GM21526 (cell line): ENCODE measurements around the gene PABPC1L.
"Not testable (repeated sequence)": the region's sequence is repeated elsewhere in the genome, so short reads cannot be mapped to it uniquely, and the experiment has no call there.

Source experiments
- ATAC-seq: cut with Tn5 transposase; IDR thresholded peaks from one replicate; pipeline ENCODE4 v1.9.1; 2021; ENCODE audit warnings: moderate library complexity; ENCODE audit not compliant: unreplicated experiment, low FRiP score

Gene PABPC1L

GRCh38 chr20:44909872-44910689 is at the start of gene PABPC1L:
TSS of gene PABPC1L (plus strand) at chr20:44910060. CDS start at chr20:44910144, 84 bp downstream.
- peak; percentile 53 for ATAC-seq

GRCh38 chr20:44861531-44862006 is 48.3 kb upstream of the PABPC1L start:
- no peak for ATAC-seq

GRCh38 chr20:44862286-44862685 is 47.6 kb upstream of the PABPC1L start:
- ATAC-seq: no peak

GRCh38 chr20:44863365-44864084 is 46.3 kb upstream of the PABPC1L start:
- not testable (repeated sequence) for ATAC-seq

DNA sequence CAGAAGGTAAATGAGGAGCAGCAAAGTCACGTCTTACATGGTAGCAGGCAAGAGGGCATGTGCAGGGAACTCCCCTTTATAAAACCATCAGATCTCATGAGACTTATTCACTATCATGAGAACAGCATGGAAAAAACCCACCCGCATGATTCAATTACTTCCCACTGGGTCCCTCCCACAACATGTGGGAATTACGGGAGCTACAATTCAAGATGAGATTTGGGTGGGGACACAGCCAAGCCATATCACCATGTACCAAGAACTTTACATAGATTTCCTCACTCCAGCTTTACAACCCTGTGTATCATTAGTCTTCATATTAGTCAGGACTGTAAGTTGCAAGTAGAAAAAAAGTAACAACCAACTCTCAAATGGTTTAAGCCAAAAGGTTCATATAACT is 45.4 kb upstream of the PABPC1L start:
- ATAC-seq: not testable (repeated sequence)

DNA sequence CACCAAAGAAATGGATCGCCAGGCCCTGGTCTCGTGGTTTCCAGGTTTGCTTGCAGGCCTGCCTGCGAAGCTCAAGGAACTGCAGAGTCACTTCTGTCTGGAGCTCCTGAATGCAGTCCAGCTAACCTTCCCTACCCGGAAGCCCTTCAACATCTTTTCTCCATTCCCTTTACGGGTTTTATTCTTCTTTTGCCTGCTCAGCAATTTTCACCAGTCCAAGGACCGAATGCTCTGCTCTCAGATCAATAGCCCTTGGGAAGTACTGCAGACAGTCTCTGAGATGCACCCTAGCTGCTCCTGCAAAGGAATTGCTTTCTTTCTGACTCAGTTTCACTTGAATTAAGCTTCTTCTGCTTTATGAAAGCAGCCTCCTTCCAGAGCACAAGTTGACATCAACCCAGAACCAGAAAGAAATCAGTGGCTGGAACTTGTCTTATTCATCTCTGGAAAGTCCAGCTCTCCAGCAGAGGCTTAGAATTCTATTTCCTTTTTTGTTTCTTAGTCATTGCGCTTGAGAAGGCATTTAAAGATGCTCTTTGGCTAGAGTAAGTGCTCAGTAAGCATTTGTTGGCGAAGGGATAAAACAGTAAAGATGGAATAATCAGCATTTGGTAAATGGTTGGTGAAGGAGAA is 43.0 kb upstream of the PABPC1L start:
- no peak for ATAC-seq

- ATAC-seq: no peak
These were observed 40.4 kb upstream of the PABPC1L start for GRCh38 chr20:44869471-44869870.

GRCh38 chr20:44882360-44882759 is 27.5 kb upstream of the PABPC1L start:
- ATAC-seq: not testable (repeated sequence)

DNA sequence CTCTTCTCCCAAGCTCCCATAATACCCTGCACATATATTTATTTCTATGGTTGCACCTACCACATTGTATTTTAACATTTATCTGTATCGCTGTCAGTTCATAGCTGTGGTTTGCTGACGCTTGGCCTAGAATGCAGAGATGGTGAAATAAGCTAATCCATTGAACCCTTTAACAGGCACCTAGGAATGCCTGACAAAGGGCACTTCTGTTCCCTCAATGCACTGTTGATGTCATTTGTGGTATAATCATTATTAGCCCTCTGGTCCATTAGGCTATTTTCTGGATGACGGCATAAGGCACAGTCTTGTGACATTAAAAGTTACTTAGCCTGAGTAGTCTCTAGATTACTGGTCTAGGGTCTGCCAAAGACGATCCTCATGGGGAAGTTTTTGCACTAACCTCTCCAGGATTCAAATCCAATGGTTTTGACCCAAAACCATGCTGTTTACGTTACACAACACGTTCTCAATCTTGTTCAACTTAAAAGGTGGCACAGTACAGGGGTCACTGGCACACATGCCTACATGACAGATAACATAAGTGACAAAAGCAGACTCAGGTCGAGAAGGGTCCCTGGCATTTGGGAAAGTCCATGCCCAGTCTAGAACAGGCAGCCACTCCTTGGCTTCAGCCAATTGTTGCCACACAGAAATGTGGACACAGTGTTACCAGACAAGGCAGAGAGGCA is 26.5 kb upstream of the PABPC1L start:
- no peak for ATAC-seq

- peak; percentile 14 for ATAC-seq
These were observed 24.9 kb upstream of the PABPC1L start for GRCh38 chr20:44884907-44885391.

DNA sequence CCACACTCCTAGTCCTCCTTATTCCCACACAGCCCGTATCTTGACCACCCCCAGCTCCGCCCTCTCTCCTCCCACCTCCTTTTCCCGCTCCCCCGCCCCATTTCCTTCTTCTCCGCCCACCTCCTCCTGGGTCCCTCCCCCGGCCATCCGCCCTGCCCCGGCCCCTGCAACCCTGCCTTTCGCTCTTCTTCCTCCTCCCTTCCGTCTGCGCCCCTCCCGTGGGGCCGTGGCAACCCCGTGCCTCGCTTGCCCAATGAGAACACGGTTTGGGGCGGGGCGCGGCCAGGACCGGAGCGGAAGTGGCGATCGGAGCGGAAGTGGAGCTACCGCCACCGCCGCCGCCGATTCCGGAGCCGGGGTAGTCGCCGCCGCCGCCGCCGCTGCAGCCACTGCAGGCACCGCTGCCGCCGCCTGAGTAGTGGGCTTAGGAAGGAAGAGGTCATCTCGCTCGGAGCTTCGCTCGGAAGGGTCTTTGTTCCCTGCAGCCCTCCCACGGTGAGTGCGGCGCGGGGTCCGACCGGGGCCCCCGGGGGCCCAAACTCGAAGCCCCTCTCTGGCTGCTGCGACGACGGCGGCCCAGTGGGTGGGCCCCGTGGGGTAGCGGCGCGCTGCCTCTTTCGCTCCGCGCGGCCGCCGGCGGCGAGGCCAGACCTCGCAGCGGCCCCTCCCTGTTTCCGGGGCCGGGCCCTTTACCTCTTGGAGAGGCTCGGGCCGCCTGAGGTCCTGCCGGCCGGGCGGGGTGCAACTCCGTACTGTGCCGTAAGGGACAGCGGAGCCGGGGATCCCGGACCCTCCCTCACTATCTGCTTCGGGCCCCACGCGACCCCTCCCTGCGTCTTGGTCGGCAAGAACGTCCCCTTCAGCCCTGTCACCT is 24.2 kb upstream of the PABPC1L start, which contains the start of gene YWHAB:
YWHAB (plus strand) TSS at position 314 of the 874 bp plus-strand sequence. CDS start 15,829 bp downstream, outside the sequence.
- ATAC-seq: peak; percentile 90

DNA sequence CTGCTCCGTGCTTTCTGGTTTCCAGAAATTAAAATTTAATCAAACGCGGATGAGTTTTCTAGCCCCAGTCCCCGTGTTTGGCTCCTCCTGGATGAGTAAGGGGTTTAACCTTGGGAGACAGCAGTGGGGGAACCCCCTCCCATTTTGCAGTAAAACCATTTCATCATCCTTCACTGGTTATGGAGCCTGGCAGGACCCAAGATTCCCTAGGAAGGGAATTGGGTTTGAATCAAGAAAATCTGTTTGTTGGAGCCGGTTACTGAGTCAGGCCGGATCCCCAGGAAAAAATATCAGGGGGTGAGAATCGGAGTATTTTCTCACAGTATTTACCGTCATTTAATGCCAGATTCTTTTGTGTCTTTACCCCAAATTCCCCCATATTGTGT is 23.6 kb upstream of the PABPC1L start:
- ATAC-seq: no peak

GRCh38 chr20:44886828-44887227 is 23.0 kb upstream of the PABPC1L start:
- no peak for ATAC-seq

- ATAC-seq: no peak
These were observed 22.4 kb upstream of the PABPC1L start for GRCh38 chr20:44887466-44887865.

GRCh38 chr20:44888226-44889103 is 21.4 kb upstream of the PABPC1L start:
- ATAC-seq: no peak

- no peak for ATAC-seq
These were observed 18.0 kb upstream of the PABPC1L start for GRCh38 chr20:44891826-44892225.

- ATAC-seq: no peak
These were observed 14.9 kb upstream of the PABPC1L start for GRCh38 chr20:44894959-44895358.

DNA sequence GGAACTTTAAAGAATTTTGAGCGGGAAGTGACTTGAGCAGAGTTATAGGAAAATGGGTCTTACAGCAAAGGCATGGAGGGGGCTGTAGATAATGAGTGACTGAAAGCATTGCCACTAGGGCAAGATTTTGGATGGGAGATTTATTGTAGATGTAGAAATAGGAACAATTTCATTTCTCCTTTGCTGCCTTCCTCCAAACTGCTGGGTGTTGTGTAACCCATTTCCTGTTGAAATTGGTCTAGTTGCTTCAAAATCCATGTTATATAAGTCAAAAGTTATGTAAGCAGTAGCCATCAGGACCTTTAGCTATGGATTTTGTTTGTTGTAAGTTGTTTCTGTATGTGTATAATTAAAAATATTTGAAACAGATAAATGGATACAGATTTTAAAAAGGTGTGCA is 13.3 kb upstream of the PABPC1L start:
- ATAC-seq: no peak
